ENCODE data around the gene NDUFAF2. TPM values are rescaled to one million over a fixed set of nuclear protein-coding genes. Genes with fewer than 3 reads are reported as not detected.

Gene NDUFAF2
- total RNA-seq, 4 donors from 2014 or later, result 25.9 to 39.0 (median 27.0) TPM

GRCh38 chr5:61177070-61177469, 232.1 kb downstream of the NDUFAF2 start:
- ATAC-seq (ENCODE audit: low FRiP score), result no peak
- no peak for TF ChIP-seq CTCF (IDR thresholded peaks at IDR 0.05)
- no peak for DNase-seq (ENCODE audit: low spot score)

- no peak for DNase-seq (ENCODE audit: low spot score)
- no peak for ATAC-seq (ENCODE audit: low FRiP score)
- TF ChIP-seq CTCF (IDR thresholded peaks at IDR 0.05), result no peak
Observed at GRCh38 chr5:61177716-61178115, 232.7 kb downstream of the NDUFAF2 start.

GRCh38 chr5:61178702-61179101, 233.7 kb downstream of the NDUFAF2 start:
- DNase-seq (ENCODE audit: low spot score), result no peak
- no peak for ATAC-seq (ENCODE audit: low FRiP score)
- no peak for TF ChIP-seq CTCF (IDR thresholded peaks at IDR 0.05)

GRCh38 chr5:61180886-61181285, 235.9 kb downstream of the NDUFAF2 start:
- TF ChIP-seq CTCF (IDR thresholded peaks at IDR 0.05), result no peak
- DNase-seq (ENCODE audit: low spot score), result no peak

GRCh38 chr5:61182449-61182848, 237.4 kb downstream of the NDUFAF2 start:
- no peak for TF ChIP-seq CTCF (IDR thresholded peaks at IDR 0.05)
- ATAC-seq (ENCODE audit: low FRiP score) (no peak), DNase-seq (ENCODE audit: low spot score) (no peak)

More at GRCh38 chr5:61180886-61181285, 235.9 kb downstream of the NDUFAF2 start:
- no peak for ATAC-seq (ENCODE audit: low FRiP score)

- ATAC-seq (ENCODE audit: low FRiP score) (no peak), DNase-seq (ENCODE audit: low spot score) (no peak)
- TF ChIP-seq CTCF (IDR thresholded peaks at IDR 0.05), result no peak
Observed at GRCh38 chr5:61183538-61183937, 238.5 kb downstream of the NDUFAF2 start.

- TF ChIP-seq CTCF (IDR thresholded peaks at IDR 0.05), result no peak
- no peak for ATAC-seq (ENCODE audit: low FRiP score)
- no peak for DNase-seq (ENCODE audit: low spot score)
Observed at GRCh38 chr5:61184708-61185107, 239.7 kb downstream of the NDUFAF2 start.

Data from omental fat pad (tissue), 4 donors.